Stimulated activated CD4-positive, alpha-beta T cell treated with anti-CD3 and anti-CD28 coated beads, Interleukin-15, amount 100 ng/mL, for 24 hours (primary cell): ENCODE results near the gene TANK.
"Not testable (repeated sequence)": the region's sequence is repeated elsewhere in the genome, so short reads cannot be mapped to it uniquely, and the experiment has no call there.

Experiments
- DNase-seq: peaks from one replicate; pipeline ENCODE4 v3.0.0-alpha.2; 2020

TANK gene

DNA sequence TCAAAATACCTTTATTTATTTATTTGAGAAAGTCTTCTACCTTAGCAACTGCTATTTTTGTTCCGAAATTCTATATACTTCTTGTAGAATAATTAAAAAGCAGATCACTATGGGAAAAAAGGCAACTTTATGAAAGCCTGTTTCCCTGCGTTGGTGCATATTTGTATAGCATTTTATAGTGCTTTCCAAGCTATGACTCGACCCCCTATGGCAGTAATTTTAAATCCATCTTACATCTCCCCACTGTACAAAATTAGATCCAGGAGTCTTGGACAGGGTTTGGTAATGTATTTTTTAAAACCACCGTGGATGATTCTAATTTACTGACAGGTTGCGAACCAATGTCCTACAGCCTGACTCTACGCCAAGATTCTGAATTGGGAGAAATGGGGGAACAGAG lies 10.1 kb downstream of the TANK start:
- no peak for DNase-seq

- DNase-seq: no peak
These were observed 11.0 kb downstream of the TANK start for GRCh38 chr2:161170958-161171932.

GRCh38 chr2:161172901-161173540 lies 12.8 kb downstream of the TANK start:
- peak; percentile 10 for DNase-seq

GRCh38 chr2:161173541-161174194 lies 13.4 kb downstream of the TANK start:
- no peak for DNase-seq

GRCh38 chr2:161177969-161178368 lies 17.7 kb downstream of the TANK start:
- DNase-seq: no peak

- DNase-seq: no peak
These were observed 18.5 kb downstream of the TANK start for GRCh38 chr2:161178756-161179155.

DNA sequence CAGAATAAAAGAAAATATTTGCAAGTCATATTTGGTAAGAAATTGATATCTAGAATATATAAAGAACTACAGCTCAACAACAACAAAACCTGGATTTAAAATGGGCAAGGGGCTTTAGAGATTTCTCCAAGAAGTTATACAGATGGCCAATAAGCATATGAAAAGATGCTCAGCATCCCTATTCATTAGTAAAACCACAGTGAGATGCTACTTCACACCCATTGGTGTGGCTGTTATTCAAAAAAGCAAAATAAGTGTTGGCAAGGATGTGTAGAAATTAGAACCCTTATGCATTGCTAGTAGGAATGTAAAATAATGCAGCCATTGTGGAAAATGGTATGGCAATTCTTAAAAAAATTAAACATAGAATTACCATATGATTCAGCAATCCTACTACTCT lies 29.8 kb downstream of the TANK start:
- DNase-seq: no peak

DNA sequence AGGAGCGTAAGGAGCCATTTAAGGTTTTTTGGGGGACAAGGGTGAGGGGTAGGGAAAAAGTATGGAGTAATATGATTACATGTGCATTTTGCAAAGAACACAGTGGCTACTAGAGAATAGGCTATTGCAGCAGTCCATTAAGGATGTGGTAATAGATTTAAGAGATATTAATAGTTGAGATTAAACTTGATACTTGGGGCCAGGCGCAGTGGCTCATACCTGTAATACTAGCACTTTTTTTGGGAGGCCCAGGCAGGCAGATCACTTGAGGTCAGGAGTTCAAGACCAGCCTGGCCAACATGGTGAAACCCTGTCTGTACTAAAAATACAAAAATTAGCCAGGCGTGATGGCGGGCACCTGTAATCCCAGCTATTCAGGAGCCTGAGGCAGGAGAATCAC lies 35.4 kb downstream of the TANK start:
- DNase-seq: not testable (repeated sequence)

DNA sequence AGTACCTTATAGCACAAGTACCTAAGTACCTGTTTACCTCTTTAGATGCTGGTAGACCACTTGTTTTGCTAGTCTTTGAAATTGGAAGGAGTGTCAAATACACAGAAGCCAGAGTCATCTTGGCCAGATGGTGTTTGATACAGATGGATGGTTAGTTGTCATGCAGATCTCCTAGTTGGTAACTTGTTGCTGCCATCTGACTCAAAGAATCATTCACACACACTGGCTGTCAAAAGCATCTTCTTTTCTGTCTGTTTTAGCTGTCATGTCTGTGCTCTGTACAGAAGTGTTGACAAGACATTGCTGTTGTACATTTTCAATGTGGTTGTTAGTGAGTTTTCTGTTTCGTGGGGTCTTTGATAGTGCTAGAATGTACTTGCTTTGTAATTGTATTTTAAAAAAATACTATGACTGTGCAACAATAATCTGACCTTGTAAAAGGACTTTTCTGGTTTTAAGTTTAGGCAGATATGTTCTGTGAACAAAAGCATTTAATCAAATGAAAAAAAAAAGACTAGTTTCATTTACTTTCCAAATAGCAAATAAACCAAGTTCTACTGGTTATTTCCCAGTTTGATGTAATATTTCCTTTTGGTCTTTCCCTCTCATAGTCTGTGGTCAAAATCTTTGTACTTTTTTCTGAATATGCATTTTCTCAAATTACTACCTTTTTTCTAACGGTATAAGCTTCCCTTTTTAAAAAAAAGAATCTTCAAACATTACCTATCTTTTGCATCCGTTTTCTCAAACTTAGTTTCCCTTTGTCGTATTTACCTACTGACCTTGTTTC lies 39.9 kb downstream of the TANK start:
- DNase-seq: no peak

DNA sequence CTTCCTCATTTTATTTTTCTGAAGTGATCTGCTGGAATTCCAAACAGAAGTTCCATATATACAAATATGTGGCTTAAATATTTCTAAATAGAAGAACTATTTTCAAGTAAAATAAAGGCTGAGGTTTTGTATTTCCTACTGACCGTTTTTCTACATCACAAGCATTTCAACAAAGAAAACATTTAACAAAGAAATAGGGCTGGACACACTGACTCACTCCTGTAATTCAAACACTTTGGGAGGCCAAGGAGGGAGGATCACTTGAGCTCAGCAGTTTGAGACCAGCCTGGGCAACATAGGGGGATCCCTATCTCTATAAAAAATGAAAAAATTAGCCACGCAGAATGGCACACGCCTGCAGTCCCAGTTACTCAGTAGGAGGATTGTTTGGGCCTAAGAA lies 44.6 kb downstream of the TANK start:
- no peak for DNase-seq

DNA sequence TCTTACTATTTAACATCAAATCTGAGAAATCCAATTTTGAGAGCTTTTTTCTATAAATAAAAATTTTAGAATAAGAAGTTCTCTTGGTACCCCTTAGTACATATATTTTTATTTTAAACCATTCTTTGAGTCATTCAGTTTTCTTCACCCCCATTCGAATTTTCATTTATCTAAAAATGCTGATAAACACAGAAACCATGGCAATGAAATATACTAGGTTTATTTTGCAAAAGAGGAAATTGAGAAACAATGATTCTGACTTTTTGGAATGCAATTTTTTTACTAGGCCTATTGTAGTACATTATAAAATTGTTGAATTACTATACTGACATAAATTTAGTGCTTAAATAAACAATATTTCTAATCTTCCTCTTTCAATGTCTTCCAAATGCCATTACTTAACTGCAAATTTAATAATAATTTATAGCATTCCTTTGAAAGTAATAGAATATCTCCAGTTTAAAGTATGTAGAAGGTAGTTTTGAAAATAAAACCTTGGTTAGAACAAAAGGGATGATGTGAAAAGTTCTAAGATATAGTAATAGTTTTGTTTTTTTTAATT lies 46.3 kb downstream of the TANK start:
- DNase-seq: no peak

DNA sequence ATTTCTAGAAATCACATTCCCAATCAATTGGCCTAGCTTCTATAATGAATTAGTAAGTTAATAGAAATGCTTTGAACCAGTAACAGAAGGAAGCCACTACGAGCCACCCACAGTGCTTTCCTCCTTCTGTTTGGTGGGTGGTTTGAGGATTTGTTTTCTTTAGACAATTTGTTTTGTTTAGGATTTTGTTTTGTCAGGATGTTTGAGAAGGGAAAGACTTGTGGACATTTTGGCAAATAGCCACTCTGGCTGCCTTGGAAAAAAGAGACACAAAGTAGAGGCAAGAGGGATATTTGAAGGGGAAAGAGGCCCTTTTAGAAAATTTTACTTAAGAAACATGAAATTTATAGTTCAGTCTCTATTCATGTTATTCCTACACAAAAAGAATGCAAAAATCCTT lies 47.7 kb downstream of the TANK start:
- DNase-seq: no peak

DNA sequence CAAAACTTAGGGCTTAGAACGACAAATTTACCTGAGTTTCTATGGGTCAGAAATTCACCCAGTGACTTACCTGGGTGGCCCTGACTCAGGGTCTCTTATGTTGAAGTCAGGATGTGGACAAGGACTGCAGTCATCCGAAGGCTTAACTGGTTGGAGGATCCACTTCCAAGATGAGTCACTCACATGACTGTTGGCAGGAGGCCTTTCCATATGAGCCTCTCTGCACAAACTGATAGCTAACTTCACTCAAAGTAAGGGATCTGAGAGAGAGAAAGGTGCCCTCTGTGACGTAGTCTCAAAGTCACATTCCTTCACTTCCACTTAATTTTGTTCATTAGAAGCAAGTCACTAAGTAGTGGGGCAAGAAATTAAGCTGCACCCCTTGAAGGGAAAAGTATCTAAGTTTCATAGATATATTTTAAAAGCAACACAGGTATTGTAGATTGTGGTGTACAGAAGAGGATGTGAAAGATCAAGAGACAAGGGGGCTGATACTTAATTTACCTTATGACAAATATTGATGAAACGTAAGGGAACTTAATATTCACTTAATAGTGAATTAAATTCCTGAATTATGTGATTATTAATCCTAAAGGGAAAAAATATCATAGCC lies 48.4 kb downstream of the TANK start:
- DNase-seq: no peak

- no peak for DNase-seq
These were observed 49.7 kb downstream of the TANK start for GRCh38 chr2:161209902-161210301.

DNA sequence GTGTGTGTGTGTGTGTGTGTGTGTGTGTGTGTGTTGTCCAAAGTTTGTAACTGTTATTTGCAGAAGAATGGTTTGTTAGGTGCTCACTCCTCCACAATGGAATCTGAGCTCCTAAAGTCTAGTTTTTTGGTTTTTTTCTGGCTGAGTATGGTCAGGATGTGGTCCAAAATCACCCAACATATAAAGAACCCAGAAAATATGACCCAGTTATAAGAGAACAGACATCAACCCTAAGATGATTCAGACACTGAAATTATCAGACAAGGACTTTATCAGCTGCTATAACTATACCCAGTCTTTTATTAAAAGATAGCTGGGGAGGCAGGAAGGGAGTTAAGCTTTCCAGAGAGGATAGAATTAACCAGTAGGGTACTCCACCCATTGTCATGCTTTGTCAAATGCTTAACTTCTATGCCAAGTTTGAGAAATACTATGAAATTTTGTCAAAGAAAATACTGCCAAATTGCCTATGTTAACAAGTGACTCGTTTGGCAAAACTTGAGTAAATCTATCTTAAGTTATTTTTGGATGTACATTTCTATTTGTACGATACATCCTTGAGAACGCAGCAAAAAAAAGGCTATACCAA lies 57.5 kb downstream of the TANK start:
- no peak for DNase-seq

DNA sequence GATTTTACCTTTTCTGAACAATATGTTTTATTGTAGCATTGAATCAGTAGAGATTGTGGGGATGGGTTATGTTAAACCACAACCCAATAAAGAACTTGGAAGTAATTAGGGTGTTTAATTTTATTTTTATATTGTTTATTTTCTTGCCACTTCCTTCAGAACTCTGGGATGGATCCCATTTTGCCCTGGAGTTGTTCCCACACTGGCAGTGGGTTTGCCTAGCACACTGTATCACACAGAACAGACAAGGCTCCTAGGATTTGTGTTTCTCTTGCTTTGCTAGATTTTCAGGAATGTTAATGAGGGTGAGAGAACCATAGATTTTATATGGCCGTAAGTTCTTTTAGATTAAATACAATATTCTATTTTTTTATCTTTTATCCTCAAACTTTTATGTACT lies 59.0 kb downstream of the TANK start:
- no peak for DNase-seq

DNA sequence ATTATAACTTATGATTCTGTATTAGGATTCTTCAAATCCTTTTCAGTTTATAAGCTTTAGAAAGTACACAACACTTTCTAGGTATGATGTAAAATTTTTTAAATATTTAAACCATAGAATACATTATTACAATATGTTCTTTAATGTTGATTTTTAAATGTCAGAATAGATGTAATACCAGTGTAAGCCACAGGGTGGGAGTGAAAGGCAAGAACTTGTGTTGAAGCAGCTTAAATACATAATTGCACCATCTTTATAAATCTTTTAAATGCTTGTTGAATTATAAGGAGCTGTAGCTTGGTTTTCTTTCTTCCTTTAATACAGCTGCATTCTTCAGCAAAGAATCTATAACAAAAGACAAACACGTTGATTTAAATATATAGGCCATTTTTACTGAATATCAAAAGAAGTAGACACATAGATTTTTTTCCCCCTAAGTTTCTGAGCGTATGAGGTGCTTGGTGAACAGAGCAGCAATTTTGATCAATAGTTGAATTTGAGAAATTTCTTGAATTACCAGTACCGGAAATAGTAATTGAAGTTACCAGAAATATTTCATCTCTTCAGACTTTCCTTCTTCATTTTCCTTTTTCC lies 63.0 kb downstream of the TANK start:
- no peak for DNase-seq

- DNase-seq: no peak
These were observed 68.4 kb downstream of the TANK start for GRCh38 chr2:161228511-161229240.

DNA sequence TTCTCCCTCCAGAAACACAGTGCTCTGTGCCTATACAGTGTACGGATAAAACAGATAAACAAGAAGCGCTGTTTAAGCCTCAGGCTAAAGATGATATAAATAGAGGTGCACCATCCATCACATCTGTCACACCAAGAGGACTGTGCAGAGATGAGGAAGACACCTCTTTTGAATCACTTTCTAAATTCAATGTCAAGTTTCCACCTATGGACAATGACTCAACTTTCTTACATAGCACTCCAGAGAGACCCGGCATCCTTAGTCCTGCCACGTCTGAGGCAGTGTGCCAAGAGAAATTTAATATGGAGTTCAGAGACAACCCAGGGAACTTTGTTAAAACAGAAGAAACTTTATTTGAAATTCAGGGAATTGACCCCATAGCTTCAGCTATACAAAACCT lies 70.7 kb downstream of the TANK start:
- DNase-seq: no peak

GRCh38 chr2:161232571-161232970 lies 72.3 kb downstream of the TANK start:
- no peak for DNase-seq
